ENCODE measurements around the gene RBM7. TPM values are rescaled to one million over a fixed set of nuclear protein-coding genes. Genes with fewer than 3 reads are reported as not detected.

The RBM7 gene
- total RNA-seq, 1 donor from 2014 or later = 81.1 TPM

DNA sequence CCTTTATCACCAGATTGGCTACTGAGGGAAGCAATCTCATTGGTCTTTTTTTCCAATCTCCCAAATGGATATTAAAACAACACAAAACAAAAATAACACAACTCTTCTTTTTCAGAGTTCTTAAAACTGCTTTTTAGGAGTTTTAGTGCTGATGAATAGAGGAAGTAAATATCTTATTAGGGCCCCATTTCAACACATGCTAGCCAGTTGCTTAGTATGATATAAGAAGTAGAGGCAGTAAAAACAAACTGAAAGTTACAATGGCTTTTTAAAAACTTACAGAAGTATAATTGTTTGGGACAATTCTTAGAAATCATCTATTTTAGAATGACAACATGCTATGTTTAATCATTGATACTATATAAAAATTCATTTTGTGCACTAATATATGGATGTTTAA lies 3.5 kb upstream of the RBM7 start:
- DNase-seq (ENCODE audit: low read depth) = no peak

DNA sequence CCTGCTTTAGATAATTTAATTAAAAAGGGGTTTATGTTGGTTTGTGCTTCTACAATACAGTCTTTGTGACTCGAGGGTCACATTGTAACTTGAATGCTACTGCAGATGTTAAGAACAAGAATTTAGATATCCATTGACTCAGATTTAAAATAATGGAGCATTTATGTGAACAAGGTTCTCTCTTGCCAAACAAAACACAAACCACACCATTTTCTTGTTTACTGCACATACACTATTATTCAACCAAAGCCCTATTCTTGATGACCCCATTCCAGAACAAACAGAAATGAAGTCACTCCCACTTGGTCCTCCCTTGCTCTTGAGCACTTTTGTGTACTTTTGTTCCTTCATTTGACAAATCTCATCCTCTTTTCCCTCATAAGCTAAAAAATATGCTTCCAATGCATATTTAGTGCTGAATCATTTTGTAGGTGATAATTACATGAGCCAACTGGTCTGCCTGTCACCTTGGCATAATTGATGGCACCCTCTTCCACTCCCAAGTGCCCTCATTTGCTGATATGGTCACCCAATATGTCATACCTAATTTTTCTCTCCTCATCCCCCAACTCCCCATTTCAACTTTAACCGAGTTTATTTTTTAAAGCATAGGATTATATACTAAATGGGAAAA lies 3.0 kb upstream of the RBM7 start:
- no peak for DNase-seq (ENCODE audit: low read depth)

DNA sequence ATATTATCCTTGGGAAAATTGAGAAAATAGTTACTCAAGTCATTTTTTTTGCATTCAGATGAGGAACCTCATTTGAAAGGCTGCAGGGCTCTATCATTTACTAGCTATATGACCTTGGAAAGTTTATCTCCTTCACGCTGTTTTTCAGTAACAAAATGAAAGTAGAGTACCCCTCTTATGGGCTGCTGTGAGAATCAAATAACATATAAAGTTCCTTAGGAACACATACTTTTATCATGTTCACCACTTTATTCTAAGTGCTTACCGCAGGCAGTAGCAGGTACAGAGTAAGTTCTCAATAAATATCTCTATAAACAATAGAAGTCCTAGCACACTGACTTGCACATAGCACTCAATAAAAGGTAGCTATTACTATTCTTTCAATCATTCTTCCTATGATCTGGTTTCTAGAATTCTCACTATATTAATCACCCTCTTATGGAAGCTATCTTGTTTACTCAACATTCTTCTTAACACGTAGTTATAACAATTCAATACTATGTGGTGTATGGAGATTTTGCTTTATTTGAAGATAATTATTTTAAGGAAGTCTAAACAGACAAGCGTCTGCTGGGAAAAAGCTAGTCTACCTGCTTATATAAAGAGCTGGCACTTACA lies 2.1 kb upstream of the RBM7 start:
- peak; percentile 33 for DNase-seq (ENCODE audit: low read depth)

DNA sequence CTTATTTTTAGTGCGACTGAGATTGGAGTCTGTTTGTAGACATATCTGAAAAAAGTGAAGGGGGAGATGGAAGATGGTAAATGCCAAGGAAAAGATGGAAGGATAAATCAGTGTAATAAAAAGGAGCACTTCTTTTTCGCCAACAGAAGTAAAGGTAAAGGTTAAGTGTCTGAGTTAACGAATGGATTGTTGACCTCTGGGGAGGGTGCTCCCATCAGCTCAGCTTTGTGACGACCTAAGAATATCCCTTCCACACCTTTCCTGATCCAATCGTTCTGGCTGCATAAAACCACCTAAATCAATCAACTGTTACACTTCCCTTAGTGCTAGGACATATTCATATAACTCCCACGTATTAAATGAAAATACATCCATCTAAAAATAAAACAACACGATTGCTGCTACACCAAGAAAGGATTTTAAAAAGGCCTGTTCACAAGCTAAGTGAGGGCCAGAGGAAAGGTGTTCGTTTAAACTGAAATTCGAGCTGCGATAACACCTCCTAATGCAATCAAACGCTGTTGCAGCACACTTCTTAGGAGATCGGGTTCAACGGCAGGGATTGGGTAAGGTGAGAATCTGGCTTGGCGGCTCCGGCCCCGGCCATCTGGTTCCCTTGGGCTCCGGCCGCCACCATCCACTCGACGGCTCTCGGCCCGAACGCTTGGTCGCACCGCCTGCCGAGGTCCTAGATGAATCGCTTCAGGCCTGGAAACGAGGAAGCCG lies 813 bp upstream of the RBM7 start:
- peak; percentile 50 for DNase-seq (ENCODE audit: low read depth)

DNA sequence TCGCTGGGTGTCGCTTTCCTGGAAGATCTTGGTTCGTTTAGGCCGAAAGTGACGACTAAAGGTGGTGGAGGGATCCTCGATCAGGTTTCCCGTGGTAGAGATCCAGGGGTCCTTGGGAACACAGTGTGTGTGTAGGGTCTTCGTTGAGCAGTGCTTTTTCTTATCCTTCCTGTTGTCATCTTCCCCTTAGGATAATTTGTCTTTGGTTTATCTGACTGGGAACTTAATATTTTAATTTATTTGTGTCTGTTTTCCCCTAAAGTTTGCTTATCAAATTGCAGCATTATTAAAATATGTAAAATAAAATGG lies 403 bp downstream of the RBM7 start:
- no peak for DNase-seq (ENCODE audit: low read depth)

DNA sequence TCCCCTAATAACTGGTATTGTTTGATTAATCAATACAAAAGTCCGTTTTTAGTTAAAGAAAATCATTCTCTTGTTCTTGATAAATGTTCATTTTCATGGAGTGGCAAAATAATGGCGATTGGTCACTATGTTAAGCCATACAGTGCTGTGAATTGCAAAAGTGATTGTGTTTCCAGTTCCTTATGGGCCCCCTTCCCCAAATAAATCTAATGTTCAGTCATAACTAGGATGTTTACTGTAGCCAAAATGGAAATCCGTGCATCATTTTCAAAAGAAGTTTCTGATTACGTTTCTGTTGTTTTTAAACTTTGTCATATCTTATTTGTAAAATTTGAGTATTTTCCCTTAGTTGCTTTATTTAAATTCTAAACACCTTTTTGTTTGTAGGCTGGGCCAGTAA lies 845 bp downstream of the RBM7 start:
- DNase-seq (ENCODE audit: low read depth) = no peak

DNA sequence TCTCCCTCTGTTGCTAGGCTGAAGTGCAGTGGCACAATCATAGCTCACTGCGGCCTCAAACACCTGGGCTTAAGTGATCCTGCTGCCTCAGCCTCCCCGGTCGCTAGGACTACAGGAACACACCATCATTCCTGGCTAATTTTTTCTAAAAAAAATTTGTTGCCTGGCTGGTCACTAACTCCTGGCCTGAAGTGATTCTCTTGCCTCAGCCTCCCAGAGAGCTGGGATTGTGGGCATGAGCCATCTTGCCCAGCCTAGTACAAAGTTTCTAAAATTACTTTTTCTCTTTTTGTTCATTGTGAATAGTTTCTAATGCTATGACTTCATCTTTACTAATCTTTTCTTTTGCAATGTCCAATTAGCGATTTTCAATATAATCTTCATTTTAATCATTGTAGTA lies 12.5 kb downstream of the RBM7 start:
- DNase-seq (ENCODE audit: low read depth) = no peak

DNA sequence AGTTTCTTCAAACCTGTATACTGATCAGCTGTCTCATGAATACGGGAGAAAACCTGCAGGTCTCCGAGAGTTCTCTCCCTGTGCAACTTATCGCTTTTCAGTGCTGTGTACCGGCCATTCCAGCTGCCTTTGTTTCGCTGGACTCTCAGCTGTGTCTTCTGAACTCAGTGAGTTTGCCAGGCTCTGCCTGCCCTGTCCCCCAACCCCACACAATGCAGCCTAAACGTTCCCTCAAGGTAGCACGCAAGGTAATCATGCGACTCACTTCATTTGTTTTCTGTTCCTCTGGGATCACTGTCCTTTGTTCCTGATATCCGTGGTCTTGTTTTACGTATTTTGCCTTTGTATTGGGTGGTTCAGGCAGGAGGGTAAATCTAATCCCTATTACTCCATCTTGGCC lies 13.5 kb downstream of the RBM7 start:
- no peak for DNase-seq (ENCODE audit: low read depth)

DNA sequence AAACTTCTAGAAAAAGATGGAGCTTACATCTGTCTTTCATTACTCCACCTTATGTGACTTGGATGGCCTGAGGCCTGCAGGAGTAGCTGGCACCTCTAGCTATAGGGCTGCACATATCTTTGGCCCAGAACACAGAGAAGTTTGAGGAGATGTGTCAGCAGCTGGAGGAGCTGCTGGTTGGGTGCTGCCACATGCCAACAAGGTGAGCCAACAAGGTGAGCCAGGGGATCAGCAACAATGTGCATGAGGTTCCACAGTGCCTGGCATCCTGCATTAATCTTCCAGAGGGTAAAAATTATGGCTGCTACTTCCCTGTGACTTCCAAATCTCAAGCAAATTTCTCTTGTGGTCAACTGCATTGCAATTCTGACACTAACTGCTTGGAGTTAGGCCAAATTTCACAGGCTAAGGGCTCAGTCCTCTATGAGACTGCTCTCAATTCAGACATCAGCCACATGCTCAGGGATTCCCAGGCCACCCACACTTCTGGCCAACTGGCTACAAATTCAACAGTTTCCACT lies 16.0 kb downstream of the RBM7 start:
- peak; percentile 54 for DNase-seq (ENCODE audit: low read depth)

DNA sequence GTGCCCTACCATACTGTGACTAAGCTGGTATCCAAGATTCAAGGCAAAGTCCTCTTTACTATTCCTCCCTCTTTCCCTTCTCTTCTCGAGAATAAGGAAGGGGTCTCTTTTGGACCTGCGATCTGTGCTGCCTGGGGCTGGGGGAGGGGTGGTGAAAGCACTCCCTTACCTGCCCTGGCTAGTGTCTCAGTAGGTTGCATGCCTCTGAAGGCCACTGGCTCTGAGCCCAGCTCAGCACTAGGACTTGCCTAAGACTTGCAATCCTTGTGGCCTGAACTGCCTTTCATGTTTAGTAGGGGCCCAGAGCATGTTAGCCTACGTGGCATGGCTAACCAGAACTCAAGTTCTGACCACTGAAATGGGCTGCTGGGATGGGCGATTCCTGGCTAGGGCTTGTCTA lies 25.8 kb downstream of the RBM7 start:
- DNase-seq (ENCODE audit: low read depth) = no peak

DNA sequence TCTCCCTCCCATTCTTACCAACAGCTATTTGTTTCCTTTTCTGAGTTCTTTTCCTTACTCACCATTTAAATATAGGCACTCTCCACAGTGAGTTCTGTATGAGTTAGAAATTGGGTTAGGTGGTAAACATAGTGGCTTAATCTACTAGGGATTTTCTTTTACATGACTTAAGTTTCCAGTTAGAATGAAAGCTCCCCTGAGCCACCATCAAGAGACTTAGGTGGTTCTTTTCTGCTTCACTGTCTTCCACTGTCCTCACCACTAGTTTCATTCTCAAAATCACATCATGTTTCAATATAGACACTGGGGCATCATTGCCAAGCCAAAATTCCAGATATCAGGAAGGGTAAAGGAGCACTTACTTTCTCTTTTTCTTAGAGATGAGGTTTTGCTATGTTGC lies 29.8 kb downstream of the RBM7 start:
- no peak for DNase-seq (ENCODE audit: low read depth)

DNA sequence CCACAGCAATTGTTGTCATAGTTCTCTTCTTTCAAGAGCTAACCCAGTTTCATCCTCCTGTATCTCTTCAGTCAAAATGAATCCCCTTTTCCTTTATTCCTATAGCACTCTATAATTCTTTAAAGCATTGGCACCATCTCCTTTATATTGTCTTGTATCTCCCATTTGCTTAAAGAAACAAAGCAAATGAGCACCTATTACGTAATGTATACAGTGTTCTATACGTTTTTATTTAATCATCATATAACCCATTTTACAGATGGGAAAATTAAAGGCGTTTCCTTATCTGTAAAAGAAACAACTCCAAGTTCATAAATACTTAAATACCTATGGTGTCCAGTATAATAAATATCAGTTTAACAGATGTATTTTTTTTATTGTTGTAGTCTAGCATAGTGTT lies 32.4 kb downstream of the RBM7 start:
- DNase-seq (ENCODE audit: low read depth) = no peak

DNA sequence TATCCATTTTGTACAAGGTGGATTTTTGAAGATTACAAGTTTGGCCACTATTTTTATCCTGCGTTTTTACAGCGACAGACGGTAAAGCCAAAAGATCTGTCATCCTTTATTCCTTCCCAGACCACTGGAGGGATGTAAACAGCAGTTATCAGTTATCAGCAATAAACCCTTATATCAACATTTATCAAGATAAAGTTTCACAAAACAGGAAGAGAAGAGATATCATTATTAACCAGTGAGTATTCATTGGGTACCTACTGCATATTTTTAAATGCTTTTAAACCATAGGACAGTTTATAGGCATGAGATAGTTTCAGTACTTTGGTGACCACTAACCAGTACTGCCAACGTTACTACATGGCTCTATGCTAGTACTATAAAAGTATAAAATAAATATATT lies 32.9 kb downstream of the RBM7 start:
- DNase-seq (ENCODE audit: low read depth) = no peak

DNA sequence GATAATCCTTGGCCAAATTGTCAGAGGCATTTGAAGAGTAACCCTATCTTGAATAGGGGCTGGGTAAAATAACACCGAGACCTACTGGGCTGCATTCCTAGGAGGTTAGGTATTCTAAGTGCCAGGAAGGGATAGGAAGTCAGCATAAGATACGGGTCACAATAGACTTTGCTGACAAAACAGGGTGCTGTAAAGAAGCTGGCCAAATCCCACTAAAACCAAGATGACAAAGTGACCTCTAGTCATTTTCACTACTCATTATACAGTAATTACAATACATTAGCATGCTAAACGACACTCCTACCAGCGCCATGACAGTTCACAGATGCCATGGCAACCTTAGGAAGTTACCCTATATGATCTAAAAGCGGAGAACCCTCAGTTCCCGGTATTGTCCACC lies 37.8 kb downstream of the RBM7 start:
- DNase-seq (ENCODE audit: low read depth) = peak; percentile 11

DNA sequence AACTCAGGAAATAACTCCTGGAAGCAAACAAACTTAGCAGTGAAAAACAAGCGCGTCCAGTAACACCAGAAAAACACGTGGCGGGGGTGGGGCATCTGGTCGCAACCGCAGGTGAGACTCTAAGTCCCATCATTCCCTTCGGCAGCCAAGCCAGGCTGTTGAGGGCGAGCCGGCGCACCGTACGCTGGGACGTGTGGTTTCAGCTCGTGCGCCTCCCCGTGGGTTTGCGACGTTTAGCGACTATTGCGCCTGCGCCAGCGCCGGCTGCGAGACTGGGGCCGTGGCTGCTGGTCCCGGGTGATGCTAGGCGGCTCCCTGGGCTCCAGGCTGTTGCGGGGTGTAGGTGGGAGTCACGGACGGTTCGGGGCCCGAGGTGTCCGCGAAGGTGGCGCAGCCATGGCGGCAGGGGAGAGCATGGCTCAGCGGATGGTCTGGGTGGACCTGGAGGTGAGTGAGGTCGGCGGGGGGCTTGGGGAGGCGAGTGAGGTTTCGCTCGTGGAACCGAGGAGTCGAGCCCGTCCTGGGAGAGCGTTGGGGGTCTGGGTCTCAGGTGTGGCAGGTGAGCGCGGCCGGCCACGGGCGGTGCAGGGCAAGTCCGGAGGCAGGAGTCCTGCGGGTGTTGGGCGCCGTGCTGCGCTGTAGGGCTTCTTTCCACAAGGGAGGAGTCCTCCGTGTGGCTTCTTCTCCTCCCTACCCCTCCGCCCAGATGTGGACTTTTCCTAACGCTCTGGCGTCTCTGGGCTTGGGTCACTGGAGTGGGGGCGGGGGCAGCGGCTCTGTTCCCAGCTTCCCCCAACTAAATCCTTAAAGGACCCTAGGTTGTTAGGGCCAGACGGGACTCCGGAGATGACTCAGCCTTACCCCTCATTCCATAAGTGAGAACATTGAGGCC lies 39.0 kb downstream of the RBM7 start, which contains the start of gene REXO2:
Gene REXO2, plus strand, starts transcription at position 239 of the 892 bp plus-strand sequence. Its CDS starts 62 bp downstream, at position 301.
- DNase-seq (ENCODE audit: low read depth) = peak; percentile 91

DNA sequence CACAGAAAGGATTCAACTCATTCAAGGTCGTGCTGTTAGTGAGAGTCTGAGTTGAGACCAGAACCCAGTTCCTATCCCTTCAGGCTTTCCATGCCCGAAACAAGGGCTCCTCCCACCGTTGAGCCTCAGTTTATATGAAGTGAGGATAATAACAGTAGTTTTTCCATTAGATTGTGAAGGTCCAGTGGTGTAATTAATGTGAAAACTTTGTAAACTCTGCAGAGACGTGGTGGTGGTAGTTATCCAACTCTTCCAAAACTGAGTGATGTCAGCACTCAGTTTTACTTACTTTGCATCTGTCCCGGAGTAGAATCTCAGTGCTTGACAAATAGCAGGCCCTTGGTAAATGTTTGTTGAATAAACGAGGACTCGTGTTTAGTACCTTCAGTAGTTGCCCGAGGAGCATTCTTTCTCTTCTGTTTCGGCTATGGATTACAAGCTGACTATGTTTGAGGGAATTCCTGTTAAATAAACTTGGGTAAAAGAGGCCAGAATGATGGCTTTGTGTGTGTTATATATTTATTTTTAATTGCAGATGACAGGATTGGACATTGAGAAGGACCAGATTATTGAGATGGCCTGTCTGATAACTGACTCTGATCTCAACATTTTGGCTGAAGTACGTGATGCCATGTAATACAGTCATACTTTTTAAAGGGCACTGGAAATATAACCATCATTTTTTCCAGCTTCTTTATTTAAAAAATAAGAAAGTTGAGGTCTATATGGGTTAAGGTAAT lies 39.8 kb downstream of the RBM7 start:
- DNase-seq (ENCODE audit: low read depth) = peak; percentile 63

DNA sequence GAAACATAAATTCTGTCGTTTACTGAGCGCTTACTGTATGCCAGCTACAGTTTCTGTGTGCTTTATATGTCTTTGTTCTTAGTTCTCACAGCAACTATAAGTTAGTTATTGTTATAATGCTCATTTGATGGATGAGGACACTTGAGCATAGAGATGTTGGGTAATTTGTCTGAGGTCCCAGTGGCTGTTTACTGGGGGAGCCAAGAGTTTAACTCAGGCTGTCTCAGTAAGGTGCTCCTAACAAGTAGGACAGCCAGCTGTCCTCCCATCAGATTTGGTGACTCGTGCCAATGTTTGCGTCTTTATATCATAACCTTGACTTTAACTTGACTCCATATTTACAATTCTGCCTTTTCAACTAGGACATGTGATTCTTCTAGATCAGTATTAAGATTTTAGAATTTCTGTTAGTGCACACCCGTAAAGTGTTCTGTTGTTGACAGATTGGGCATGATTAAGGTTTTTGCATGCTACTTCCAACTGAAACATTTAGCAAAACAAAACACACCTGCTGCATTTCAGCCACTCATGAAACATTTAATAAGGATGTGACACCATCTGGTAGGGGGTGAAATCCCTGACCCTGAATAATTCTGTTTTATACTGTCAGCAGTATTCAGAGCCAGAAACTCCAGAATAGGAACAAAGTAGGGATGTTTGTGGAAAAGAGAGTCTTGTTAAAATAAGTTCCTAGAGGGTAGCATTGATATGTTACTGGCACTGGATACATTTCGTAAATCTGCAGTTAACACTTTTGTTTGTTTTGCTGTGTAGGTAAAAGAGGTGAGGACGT lies 40.7 kb downstream of the RBM7 start:
- DNase-seq (ENCODE audit: low read depth) = no peak

DNA sequence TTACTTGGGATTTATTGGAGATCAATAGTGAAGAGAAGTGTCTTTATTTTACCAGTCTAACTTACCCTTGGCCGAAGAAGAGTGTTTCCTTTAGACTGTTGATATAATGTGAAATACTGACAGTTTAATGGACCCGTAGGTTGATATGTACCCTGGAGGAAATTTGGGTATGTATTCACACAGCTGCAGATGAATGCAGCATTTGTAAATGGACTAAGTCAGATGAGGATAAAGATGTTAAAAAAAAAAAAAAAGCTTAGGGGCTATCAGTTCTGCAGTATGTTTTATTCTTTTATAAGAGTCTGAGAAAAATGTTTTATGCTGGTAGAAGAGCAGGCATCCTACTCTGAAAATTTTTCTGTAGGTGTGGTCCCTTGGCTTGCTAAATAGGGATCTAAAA lies 41.5 kb downstream of the RBM7 start:
- DNase-seq (ENCODE audit: low read depth) = no peak

DNA sequence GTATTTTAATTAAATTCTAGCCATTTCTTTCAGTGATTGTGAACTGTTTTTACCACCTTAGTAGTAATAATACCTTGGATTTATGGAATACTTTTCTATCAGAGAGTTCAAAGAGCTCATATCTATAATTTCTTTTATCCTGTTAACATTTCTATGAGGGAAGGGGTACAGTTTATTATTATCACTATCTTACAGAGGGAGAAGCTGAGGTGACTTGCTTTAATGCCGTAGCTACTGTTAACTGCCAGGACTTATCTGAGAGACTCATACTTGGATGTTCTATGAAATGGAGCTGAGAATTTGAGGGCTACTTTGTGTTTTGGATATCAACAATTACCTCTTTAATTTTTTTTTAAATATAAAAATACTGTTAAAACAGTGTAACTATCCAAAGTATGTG lies 42.1 kb downstream of the RBM7 start:
- no peak for DNase-seq (ENCODE audit: low read depth)

DNA sequence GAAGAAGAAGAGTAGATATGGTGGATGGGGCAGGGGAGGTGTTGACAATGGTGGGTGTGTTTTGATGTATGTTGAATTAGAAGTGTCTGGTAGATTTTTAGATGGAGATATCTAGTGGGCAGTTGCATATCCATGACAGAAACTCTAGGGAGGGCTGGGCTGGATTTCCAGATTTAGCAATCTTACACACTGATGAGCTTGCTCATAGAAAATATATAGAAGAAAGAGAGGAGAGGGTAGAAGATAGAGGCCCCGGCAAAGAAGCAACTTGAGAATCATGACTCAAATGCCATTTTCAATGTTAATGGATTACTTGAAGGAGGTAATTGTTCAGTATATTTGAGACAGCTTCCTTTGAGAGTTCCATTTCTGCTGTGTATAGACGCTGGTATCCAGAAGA lies 47.0 kb downstream of the RBM7 start:
- no peak for DNase-seq (ENCODE audit: low read depth)

DNA sequence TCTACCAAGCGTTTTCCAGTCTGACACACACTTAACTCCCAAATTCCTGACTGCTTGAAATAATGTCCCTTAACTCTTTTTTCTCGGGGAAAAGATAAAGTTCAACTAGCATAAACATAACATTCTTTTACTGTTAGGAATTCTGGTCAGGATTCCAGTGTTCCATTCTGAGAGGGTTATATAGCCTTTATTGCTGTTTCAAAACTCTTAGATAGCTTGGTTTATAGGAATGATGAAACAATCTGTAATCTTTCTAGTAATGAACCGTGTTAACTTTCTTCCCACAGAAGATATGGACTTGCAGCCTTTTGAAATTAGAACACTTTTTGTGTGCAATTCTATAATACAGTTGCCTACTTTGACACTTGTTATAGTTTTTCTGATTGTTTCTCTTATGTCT lies 47.4 kb downstream of the RBM7 start:
- DNase-seq (ENCODE audit: low read depth) = peak; percentile 32
